T-cell (primary cell): ENCODE results near the gene GPHN. TPM values are rescaled to one million over a fixed set of nuclear protein-coding genes. Genes with fewer than 3 reads are reported as not detected.

ENCODE experiments used
- ATAC-seq, 4 experiments: fragments of 200-7000 bp in 3 of 4; fragments of 150-1000 bp in 1 of 4; cut with Tn5 transposase; replicated peaks in 1 of 4; 1 replicate in 3 of 4; 2 replicates in 1 of 4; pipeline ENCODE4 v1.10.0; 2021; ENCODE audit warnings: moderate library complexity in 3 of 4, mild to moderate bottlenecking in 2 of 4, moderate number of reproducible peaks in 1 of 4
- CTCF ChIA-PET, 2 donors: fragments of 300-600 bp; sonication (Branson Sonifier 250); formaldehyde crosslinking; loops; one replicate each; lab custom pipeline; 2022; ENCODE audit warnings: antibody characterized with exemption in 2 of 2; lab: Charles Lee
- POLR2A ChIA-PET, 2 donors: fragments of 300-600 bp; sonication (Branson Sonifier 250); formaldehyde crosslinking; loops; one replicate each; lab custom pipeline; 2022; ENCODE audit warnings: antibody characterized with exemption in 2 of 2; lab: Charles Lee
- DNase-seq, 35 experiments: peaks; one replicate each; pipeline versions ENCODE4 v3.0.0 to v3.0.0-alpha.2; 2013 to 2023
- H3K27ac ChIP-seq: one replicate; pipeline ENCODE4 v1.5.1; 2013; ENCODE audit warnings: low read length
- H3K27me3 ChIP-seq, 2 experiments: replicated peaks in 1 of 2; 1 replicate in 1 of 2; 2 replicates in 1 of 2; pipeline versions ENCODE4 v1.6.1 to v1.7.0; 2013; ENCODE audit warnings: low read length in 1 of 2, mixed read lengths in 1 of 2; ENCODE audit not compliant: control insufficient read depth in 2 of 2, insufficient read depth in 2 of 2; ENCODE audit errors: extremely low read depth in 1 of 2
- H3K36me3 ChIP-seq, 2 donors: 1 replicate in 1 of 2; 2 replicates in 1 of 2; pipeline versions ENCODE4 v1.6.1 to v1.7.0; 2013; ENCODE audit warnings: low read length in 1 of 2; ENCODE audit not compliant: control insufficient read depth in 2 of 2, insufficient read depth in 1 of 2; ENCODE audit errors: extremely low read depth in 1 of 2
- H3K4me1 ChIP-seq, 2 experiments: 1 replicate in 1 of 2; 2 replicates in 1 of 2; pipeline versions ENCODE4 v1.6.1 to v1.7.0; 2013; ENCODE audit warnings: low read length in 2 of 2, mixed read lengths in 1 of 2; ENCODE audit not compliant: insufficient read depth in 2 of 2, control insufficient read depth in 1 of 2; ENCODE audit errors: extremely low read depth in 1 of 2
- H3K4me3 ChIP-seq, 2 donors: 1 replicate in 1 of 2; 2 replicates in 1 of 2; pipeline versions ENCODE4 v1.5.1 to v1.7.0; 2013; ENCODE audit warnings: mild to moderate bottlenecking in 2 of 2, low read length in 1 of 2, moderate library complexity in 1 of 2; ENCODE audit not compliant: control insufficient read depth in 1 of 2; ENCODE audit errors: extremely low read depth in 1 of 2
- H3K9me3 ChIP-seq: 2 replicates; pipeline ENCODE4 v1.7.0; 2013
- H3K27ac Mint-ChIP-seq, 2 donors: one replicate each; pipeline ENCODE4 v1.8.0; 2020 to 2021; ENCODE audit warnings: mild to moderate bottlenecking in 2 of 2, mixed read lengths in 2 of 2
- H3K27me3 Mint-ChIP-seq, 2 donors: one replicate each; pipeline ENCODE4 v1.8.0; 2021 to 2022; ENCODE audit warnings: mixed read lengths in 2 of 2
- H3K36me3 Mint-ChIP-seq: one replicate; pipeline ENCODE4 v1.8.0; 2021; ENCODE audit warnings: mixed read lengths
- H3K4me1 Mint-ChIP-seq, 3 donors: one replicate each; pipeline ENCODE4 v1.8.0; 2020 to 2022; ENCODE audit warnings: mixed read lengths in 3 of 3, mild to moderate bottlenecking in 1 of 3
- H3K4me3 Mint-ChIP-seq, 3 donors: one replicate each; pipeline ENCODE4 v1.8.0; 2020 to 2022; ENCODE audit warnings: mild to moderate bottlenecking in 3 of 3, mixed read lengths in 3 of 3, moderate library complexity in 3 of 3
- H3K9me3 Mint-ChIP-seq, 3 donors: one replicate each; pipeline ENCODE4 v1.8.0; 2020 to 2022; ENCODE audit warnings: mixed read lengths in 3 of 3
- WGBS: methylation state at CpG from one replicate; pipeline ENCODE4 v1.1.5; 2013; ENCODE audit warnings: missing lambda C conversion rate; ENCODE audit not compliant: insufficient coverage; 5-methylcytosine and 5-hydroxymethylcytosine counted together
- total RNA-seq, 35 experiments: library from RNA in 6 of 35; stranded (reverse) in 6 of 35; fragments of 120-200 nt in 1 of 35; gene quantifications; one replicate each; pipeline versions ENCODE4 v1.2.1 to v1.2.4 and lab custom pipeline; 2013 to 2026

Gene GPHN
- total RNA-seq, 5 donors from 2014 or later (not counting 1 experiment from before 2014, with no cell fraction given): 13.9 to 21.1 (median 14.4) TPM

DNA sequence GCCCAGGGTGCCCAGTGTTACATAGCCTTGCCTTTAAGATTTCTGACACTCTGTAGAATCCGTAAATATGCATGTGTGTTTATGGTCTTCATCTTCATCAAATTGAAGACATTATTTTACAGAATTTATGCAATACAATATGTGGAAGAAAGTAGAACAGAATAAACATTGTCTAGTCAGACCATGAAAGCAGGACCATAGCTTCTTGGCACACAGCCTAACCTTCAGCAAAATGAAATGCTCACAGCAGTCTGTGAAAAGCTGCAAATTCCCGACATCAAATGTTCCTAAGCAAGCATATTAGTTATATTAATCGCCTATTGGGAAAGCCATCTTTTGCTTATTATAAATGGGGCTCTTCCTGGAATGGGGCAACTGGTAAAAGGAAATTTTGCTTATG is 570.0 kb downstream of the GPHN start:
- CTCF ChIA-PET: interaction anchor here in 1 of 2 donors (0.9 kb wide), 1 partner anchor 84 kb away, joined by 3 read pairs; no protein-coding TSS in a partner anchor
- H3K36me3 Mint-ChIP-seq: peaks cover 13% of the 10 kb centered on the region

DNA sequence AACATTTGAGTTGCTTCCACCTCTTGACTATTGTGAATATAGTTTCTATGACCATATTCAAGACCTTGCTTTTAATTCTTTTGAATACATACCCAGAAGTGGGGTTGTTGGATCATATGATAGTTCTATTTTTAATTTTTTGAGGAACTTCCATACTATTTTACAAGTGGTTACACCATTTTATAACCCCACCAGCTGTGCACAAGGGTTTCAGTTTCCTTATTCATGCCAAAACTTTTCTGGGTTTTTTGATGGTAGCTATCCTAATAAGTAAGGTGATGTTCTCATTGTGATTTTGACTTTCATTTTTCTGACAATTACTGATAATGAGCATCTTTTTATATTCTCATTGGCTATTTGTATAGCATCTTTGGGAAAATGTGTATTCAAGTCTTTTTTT is 571.9 kb downstream of the GPHN start:
- Histone ChIP-seq H3K27ac (no peak overlapping the region), H3K4me3 (no peak overlapping the region), H3K4me1 (no peaks in the 10 kb centered on the region), H3K9me3 (no peaks in the 10 kb centered on the region), H3K36me3 (no peaks in the 10 kb centered on the region), H3K27me3 (no peaks in the 10 kb centered on the region)
- DNase-seq: no peak
- H3K9me3 Mint-ChIP-seq: peaks cover 7 to 9% (median 8%) of the 10 kb centered on the region in 3 donors
- peaks cover 19% of the 10 kb centered on the region for H3K36me3 Mint-ChIP-seq
- ChIA-PET CTCF (no interaction called here), POLR2A (no interaction called here)
- H3K27me3 Mint-ChIP-seq: no peaks in the 10 kb centered on the region
- H3K4me1 Mint-ChIP-seq: no peaks in the 10 kb centered on the region
- no peak overlapping the region for H3K27ac Mint-ChIP-seq
- no peak for ATAC-seq
- H3K4me3 Mint-ChIP-seq: no peak overlapping the region

More for the DNA sequence above, 570.0 kb downstream of the GPHN start:
- no peak overlapping the region for H3K4me3 Mint-ChIP-seq
- POLR2A ChIA-PET: no interaction called here
- DNase-seq (no peak), ATAC-seq (no peak)
- no peak overlapping the region for H3K27ac ChIP-seq
- peaks cover 7 to 9% (median 8%) of the 10 kb centered on the region in 3 donors for H3K9me3 Mint-ChIP-seq
- 100% methylated on average over 1 of the region's 3 CpGs for WGBS
- H3K4me3 ChIP-seq: no peak overlapping the region
- no peaks in the 10 kb centered on the region for H3K36me3 ChIP-seq
- H3K9me3 ChIP-seq: no peaks in the 10 kb centered on the region
- H3K4me1 ChIP-seq: no peaks in the 10 kb centered on the region
- H3K27me3 Mint-ChIP-seq: no peaks in the 10 kb centered on the region
- no peaks in the 10 kb centered on the region for H3K4me1 Mint-ChIP-seq
- no peaks in the 10 kb centered on the region for H3K27me3 ChIP-seq
- no peak overlapping the region for H3K27ac Mint-ChIP-seq

DNA sequence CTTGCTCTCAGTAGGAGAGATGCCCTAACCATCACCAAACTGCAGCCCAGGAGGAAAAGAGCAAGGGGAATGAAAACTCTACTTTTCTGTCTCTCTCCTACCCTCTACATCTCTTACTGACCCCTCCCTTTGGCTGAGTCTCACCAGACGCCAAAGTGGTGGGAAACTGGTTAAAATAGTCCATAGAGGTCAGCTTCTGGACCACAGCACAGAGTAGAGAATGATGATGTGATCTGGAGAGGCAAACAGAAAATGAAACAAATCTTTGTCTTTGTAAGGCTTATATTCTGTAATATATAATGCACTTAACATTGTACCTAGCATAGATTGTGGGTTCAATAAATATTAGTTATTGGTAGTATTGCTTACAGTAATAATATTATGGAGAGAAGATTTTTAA is 600.3 kb downstream of the GPHN start:
- H3K36me3 ChIP-seq: no peaks in the 10 kb centered on the region
- POLR2A ChIA-PET: no interaction called here
- no peaks in the 10 kb centered on the region for H3K27me3 Mint-ChIP-seq
- peaks cover 0 to 4% of the 10 kb centered on the region in 2 experiments for H3K27me3 ChIP-seq
- ATAC-seq (no peak), DNase-seq (no peak)
- H3K27ac Mint-ChIP-seq: no peak overlapping the region
- H3K9me3 Mint-ChIP-seq: peaks cover 11 to 35% (median 17%) of the 10 kb centered on the region in 3 donors
- no peaks in the 10 kb centered on the region for H3K4me1 ChIP-seq
- CTCF ChIA-PET: no interaction called here
- no CpG with 5 or more reads among the region's 1 CpG for WGBS
- H3K4me3 Mint-ChIP-seq: no peak overlapping the region
- H3K4me3 ChIP-seq: no peak overlapping the region
- H3K36me3 Mint-ChIP-seq: peaks cover 46% of the 10 kb centered on the region
- H3K9me3 ChIP-seq: peaks cover 6% of the 10 kb centered on the region
- H3K4me1 Mint-ChIP-seq: no peaks in the 10 kb centered on the region
- H3K27ac ChIP-seq: no peak overlapping the region

DNA sequence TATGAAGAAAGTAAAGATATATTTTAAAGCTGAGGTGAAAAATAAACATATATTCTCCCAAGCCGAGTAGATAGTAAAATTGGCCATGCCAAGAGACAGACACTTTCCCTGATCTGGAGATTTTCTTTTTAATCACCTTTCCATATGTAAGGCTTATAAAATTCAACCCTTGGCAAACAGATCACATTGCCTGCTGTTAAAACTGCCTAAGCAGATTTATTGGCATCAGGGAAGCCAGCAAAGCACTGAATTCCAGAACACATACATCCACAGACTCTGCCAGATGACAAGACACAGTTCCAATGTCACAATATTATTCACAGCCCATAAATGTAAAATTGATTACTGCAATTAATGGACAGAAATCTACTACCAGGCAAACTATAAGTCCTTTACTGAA is 603.1 kb downstream of the GPHN start:
- POLR2A ChIA-PET: no interaction called here
- Histone ChIP-seq H3K27me3 (peaks cover 0 to 4% of the 10 kb centered on the region in 2 experiments), H3K36me3 (no peaks in the 10 kb centered on the region), H3K4me1 (no peaks in the 10 kb centered on the region), H3K27ac (no peak overlapping the region), H3K9me3 (peaks cover 3% of the 10 kb centered on the region), H3K4me3 (no peak overlapping the region)
- Mint-ChIP-seq H3K4me3 (no peak overlapping the region), H3K9me3 (peaks cover 5 to 7% (median 7%) of the 10 kb centered on the region in 3 donors), H3K4me1 (no peaks in the 10 kb centered on the region), H3K27ac (no peak overlapping the region), H3K27me3 (no peaks in the 10 kb centered on the region), H3K36me3 (peaks cover 26% of the 10 kb centered on the region)
- ATAC-seq (no peak), DNase-seq (no peak)
- CTCF ChIA-PET: no interaction called here
- 100% methylated on average over 1 of the region's 1 CpG for WGBS

GRCh38 chr14:67112344-67112743 is 604.4 kb downstream of the GPHN start:
- H3K9me3 Mint-ChIP-seq: no peaks in the 10 kb centered on the region
- no peak overlapping the region for H3K27ac Mint-ChIP-seq
- ChIA-PET POLR2A (no interaction called here), CTCF (no interaction called here)
- H3K4me1 Mint-ChIP-seq: no peaks in the 10 kb centered on the region
- no peaks in the 10 kb centered on the region for H3K9me3 ChIP-seq
- no peak overlapping the region for H3K27ac ChIP-seq
- no peaks in the 10 kb centered on the region for H3K4me1 ChIP-seq
- no peaks in the 10 kb centered on the region for H3K27me3 Mint-ChIP-seq
- H3K4me3 Mint-ChIP-seq: no peak overlapping the region
- no peak for DNase-seq
- ATAC-seq: no peak
- H3K4me3 ChIP-seq: no peak overlapping the region
- no peaks in the 10 kb centered on the region for H3K36me3 ChIP-seq
- H3K36me3 Mint-ChIP-seq: peaks cover 18% of the 10 kb centered on the region
- WGBS: no CpG with 5 or more reads among the region's 2 CpGs
- peaks cover 0 to 2% of the 10 kb centered on the region in 2 experiments for H3K27me3 ChIP-seq

DNA sequence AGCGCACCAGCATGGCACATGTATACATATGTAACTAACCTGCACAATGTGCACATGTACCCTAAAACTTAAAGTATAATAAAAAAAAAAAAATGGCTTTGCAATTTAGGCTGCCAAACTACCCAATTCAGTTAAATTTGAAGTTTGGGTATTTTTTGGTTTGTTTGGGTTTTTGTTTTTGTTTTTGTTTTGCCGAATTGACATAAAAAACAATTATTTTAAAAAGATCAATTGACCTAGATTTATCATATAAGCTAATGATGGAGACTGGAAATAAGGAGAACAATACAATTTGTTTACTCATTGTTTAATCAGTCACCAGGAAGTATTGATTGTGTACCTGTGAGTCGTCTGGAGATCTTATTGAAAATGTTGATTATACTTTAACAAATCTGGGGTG is 619.2 kb downstream of the GPHN start:
- Histone ChIP-seq H3K36me3 (no peaks in the 10 kb centered on the region), H3K27me3 (no peaks in the 10 kb centered on the region), H3K4me1 (no peaks in the 10 kb centered on the region), H3K27ac (no peak overlapping the region), H3K9me3 (no peaks in the 10 kb centered on the region), H3K4me3 (no peak overlapping the region)
- no CpG with 5 or more reads among the region's 3 CpGs for WGBS
- H3K36me3 Mint-ChIP-seq: peaks cover 47% of the 10 kb centered on the region
- H3K4me1 Mint-ChIP-seq: no peaks in the 10 kb centered on the region
- peaks cover 0 to 4% (median 4%) of the 10 kb centered on the region in 3 donors for H3K9me3 Mint-ChIP-seq
- DNase-seq (no peak), ATAC-seq (no peak)
- CTCF ChIA-PET: no interaction called here
- H3K27me3 Mint-ChIP-seq: no peaks in the 10 kb centered on the region
- no peak overlapping the region for H3K4me3 Mint-ChIP-seq
- POLR2A ChIA-PET: no interaction called here
- H3K27ac Mint-ChIP-seq: no peak overlapping the region

DNA sequence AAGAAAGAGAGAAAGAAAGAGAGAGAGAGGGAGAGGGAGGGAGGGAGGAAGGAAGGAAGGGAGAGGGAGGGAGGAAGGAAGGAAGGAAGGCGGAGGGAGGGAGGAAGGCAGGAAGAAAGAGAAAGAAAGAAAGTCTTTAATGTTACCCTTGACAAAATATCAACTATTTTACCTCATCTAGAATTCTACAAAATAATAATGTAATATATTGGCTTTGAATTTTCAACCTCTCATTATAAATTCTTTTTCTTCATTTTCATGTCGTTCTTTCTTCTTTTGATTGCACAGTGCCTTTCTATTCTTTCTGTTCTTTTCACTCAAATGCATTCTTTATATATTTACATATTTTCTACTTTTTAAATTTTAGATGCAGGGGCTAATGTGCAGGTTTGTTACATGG is 621.8 kb downstream of the GPHN start:
- no peaks in the 10 kb centered on the region for H3K4me1 ChIP-seq
- POLR2A ChIA-PET: no interaction called here
- Mint-ChIP-seq H3K27ac (no peak overlapping the region), H3K27me3 (no peaks in the 10 kb centered on the region), H3K36me3 (peaks cover 30% of the 10 kb centered on the region), H3K9me3 (peaks cover 0 to 4% (median 4%) of the 10 kb centered on the region in 3 donors), H3K4me1 (no peaks in the 10 kb centered on the region), H3K4me3 (no peak overlapping the region)
- whole genome bisulfite sequencing: no CpG with 5 or more reads among the region's 2 CpGs
- no peak overlapping the region for H3K27ac ChIP-seq
- H3K9me3 ChIP-seq: no peaks in the 10 kb centered on the region
- H3K4me3 ChIP-seq: no peak overlapping the region
- H3K36me3 ChIP-seq: no peaks in the 10 kb centered on the region
- DNase-seq (no peak), ATAC-seq (no peak)
- no peaks in the 10 kb centered on the region for H3K27me3 ChIP-seq
- CTCF ChIA-PET: interaction anchor here (0.6 to 1.0 kb wide), 2 partner anchors 9 to 770 kb away, joined by 3 to 5 read pairs; no protein-coding TSS in a partner anchor
